ENCODE data around the gene MED13L.

MED13L gene

DNA sequence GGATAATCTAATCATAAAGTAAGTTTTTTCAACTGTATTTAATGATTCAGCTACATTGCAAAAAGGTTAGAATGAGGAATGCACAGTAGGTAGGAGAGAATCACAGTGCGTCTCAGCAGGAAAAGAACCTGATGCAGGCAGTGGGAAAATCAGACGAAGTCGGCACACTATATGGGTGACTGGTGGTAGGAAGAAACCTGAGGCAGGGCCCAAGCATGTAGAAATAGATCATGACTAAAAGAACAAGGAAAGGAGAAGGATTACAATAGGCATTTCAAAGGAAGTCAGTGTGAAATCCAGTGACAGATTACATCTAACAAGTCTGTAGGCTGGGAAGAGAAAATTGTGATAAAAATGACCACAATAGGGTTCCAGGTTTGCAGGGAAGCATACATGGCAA lies 267.0 kb downstream of the MED13L start:
- TF ChIP-seq CTCF (IDR thresholded peaks at IDR 0.05; ENCODE audit: extremely low read depth, missing control alignments) = no peak
- DNase-seq (ENCODE audit: low spot score) = no peak

- no peak for TF ChIP-seq CTCF (IDR thresholded peaks at IDR 0.05; ENCODE audit: extremely low read depth, missing control alignments)
- no peak for DNase-seq (ENCODE audit: low spot score)
These were observed 267.7 kb downstream of the MED13L start for GRCh38 chr12:116009805-116010204.

GRCh38 chr12:116006141-116006540 lies 271.4 kb downstream of the MED13L start:
- no peak for DNase-seq (ENCODE audit: low spot score)
- TF ChIP-seq CTCF (IDR thresholded peaks at IDR 0.05; ENCODE audit: extremely low read depth, missing control alignments) = no peak

DNA sequence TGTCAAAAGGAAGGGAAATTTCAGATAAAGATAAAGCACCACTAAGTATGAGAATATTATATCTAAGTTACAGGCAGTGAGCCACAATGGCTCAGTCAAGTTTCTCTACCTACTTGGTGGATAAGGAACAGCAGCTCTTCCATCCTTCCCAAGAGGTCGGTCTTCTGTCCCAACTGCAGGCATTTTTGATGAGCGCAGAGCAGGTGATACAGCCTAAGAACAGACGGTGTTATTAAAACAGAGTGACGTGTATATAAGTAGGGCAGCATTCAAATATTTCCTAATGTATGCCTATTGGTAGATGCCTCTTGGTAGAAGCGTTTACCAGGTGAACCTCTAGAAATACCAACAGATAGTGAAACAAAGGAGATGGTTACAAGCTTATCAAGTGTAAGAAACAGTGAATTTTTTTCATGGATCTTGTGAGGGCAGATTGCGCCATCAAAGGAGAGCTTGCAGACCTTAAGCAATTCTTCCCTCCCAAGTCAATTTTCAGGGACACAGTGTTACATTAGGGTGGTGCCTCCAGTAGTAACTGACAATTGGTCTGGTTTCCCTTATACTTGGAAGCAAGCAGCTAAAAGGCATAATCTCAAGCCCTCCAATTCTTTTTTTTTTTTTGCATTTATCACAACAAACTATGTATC lies 274.5 kb downstream of the MED13L start:
- no peak for DNase-seq (ENCODE audit: low spot score)
- TF ChIP-seq CTCF (IDR thresholded peaks at IDR 0.05; ENCODE audit: extremely low read depth, missing control alignments) = no peak

DNA sequence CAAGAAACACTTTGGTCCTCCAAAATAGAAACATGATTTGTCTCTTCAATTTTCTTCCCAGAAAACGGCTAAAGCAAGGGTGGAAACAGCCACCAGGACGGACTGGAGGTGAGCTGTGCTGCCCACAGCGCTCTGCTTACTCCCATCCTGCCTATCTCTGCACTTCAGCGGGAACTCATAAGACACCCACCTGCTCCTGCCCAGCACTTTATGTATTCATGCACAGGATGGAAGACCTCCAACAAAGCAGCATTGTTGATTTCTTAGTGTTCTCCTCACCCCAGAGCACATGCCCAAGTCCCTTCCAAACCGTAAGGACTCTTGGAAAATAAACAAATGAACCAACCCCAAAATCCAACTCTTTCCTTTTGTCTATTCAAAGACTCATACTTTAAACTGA lies 277.2 kb downstream of the MED13L start:
- TF ChIP-seq CTCF (IDR thresholded peaks at IDR 0.05; ENCODE audit: extremely low read depth, missing control alignments) = no peak
- DNase-seq (ENCODE audit: low spot score) = no peak

DNA sequence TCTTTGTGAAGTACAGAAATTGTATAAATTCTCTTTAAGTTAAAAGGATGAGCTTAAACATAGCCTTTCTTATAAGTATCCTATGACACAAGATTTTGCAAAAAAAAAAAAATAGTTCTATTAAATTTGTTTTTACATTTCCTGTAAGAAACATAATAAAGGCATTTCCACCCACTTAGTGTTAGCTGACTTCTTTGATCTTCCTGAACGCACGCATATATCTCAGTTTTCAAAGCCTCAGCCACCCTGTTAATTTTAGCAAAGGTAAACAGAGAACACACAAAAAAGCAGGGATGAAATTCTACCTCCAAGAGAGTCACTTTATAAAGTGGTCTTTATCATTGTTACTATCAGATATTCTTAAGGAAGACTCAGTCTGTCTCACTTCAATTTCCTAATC lies 277.9 kb downstream of the MED13L start:
- no peak for TF ChIP-seq CTCF (IDR thresholded peaks at IDR 0.05; ENCODE audit: extremely low read depth, missing control alignments)
- DNase-seq (ENCODE audit: low spot score) = no peak

- DNase-seq (ENCODE audit: low spot score) = no peak
- TF ChIP-seq CTCF (IDR thresholded peaks at IDR 0.05; ENCODE audit: extremely low read depth, missing control alignments) = no peak
These were observed 278.6 kb downstream of the MED13L start for GRCh38 chr12:115998794-115999478.

All from GM20000 (cell line).